ENCODE data around the gene COL18A1.

GRCh38 chr21:45359451-45360217 is 45.3 kb upstream of the COL18A1 start:
- TF ChIP-seq CTCF (IDR thresholded peaks at IDR 0.05) (no peak), POLR2A (IDR thresholded peaks at IDR 0.05) (no peak)
